Measurements from ENCODE around the gene TAF4. TPM values are rescaled to one million over a fixed set of nuclear protein-coding genes. Genes with fewer than 3 reads are reported as not detected.

The TAF4 gene
- total RNA-seq, 4 donors from 2014 or later, result 6.2 to 37.6 (median 10.7) TPM

DNA sequence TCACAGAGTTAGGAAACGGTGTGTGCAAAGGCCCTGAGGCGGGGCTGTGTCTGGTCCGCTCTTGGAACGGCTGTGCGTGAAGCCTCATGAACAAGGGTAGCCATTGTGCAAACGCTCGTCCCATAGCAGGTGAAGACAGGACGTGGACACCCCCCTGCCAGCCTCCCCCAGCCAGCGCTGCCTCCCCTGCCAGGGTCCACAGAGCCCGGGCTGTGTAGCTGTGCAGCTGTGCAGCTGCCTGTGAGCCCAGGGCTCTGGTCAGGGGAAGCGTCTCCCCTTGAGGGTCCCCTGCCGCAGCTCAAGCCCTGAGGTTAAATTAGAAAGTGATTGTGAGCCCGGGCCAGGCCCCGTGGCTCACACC is 139.4 kb downstream of the TAF4 start:
- Histone ChIP-seq H3K9me3 (no peaks in the 10 kb centered on the region), H3K36me3 (no peaks in the 10 kb centered on the region), H3K4me3 (no peak overlapping the region), H3K4me1 (no peaks in the 10 kb centered on the region), H3K27me3 (no peaks in the 10 kb centered on the region), H3K27ac (no peak overlapping the region)
- no peak for DNase-seq
- TF ChIP-seq POLR2A (IDR thresholded peaks at IDR 0.05), result no peak
- TF ChIP-seq, protein P1, sequence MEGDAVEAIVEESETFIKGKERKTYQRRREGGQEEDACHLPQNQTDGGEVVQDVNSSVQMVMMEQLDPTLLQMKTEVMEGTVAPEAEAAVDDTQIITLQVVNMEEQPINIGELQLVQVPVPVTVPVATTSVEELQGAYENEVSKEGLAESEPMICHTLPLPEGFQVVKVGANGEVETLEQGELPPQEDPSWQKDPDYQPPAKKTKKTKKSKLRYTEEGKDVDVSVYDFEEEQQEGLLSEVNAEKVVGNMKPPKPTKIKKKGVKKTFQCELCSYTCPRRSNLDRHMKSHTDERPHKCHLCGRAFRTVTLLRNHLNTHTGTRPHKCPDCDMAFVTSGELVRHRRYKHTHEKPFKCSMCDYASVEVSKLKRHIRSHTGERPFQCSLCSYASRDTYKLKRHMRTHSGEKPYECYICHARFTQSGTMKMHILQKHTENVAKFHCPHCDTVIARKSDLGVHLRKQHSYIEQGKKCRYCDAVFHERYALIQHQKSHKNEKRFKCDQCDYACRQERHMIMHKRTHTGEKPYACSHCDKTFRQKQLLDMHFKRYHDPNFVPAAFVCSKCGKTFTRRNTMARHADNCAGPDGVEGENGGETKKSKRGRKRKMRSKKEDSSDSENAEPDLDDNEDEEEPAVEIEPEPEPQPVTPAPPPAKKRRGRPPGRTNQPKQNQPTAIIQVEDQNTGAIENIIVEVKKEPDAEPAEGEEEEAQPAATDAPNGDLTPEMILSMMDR (IDR thresholded peaks at IDR 0.05), result no peak
- intact Hi-C loops (cut with DNase I; ENCODE audit: low total_unique reads), result no loop called here

DNA sequence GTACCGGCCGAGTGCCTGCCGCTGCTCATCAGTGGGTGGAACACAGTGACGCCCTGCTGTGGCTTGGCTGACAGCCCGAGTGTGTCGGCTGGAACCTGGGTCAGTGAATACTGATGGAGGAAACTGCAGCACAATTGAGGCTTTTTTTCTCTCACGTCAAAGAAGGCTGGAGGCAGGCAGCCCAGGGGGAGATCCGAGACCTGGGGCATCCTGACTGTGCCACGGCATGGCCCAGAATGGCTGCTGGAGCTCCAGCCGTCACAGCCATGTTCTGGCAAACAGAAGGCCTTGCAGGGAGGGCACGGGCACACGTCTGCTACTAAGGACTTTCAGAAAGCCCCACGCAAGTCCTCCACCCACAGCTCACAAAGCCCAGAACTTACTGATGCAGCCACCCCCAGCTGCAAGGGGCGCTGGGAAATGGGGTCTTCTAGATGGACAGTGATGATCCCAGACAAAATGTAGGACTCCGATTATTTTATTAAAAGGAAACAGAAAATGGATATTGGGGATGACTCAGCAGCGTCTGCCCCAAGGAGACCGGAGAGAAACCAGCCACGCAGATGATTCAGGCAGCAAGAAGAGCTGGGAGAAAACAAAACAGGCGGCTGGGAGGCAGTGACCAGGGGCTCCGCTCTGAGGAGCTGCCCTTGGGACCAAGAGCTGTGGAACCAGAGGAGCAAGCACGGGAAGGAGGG is 140.0 kb downstream of the TAF4 start:
- Histone ChIP-seq H3K4me3 (no peak overlapping the region), H3K4me1 (no peaks in the 10 kb centered on the region), H3K27ac (no peak overlapping the region), H3K27me3 (no peaks in the 10 kb centered on the region), H3K36me3 (no peaks in the 10 kb centered on the region), H3K9me3 (no peaks in the 10 kb centered on the region)
- intact Hi-C loops (cut with DNase I; ENCODE audit: low total_unique reads), result no loop called here
- no peak for TF ChIP-seq POLR2A (IDR thresholded peaks at IDR 0.05)
- TF ChIP-seq, protein P1 (IDR thresholded peaks at IDR 0.05), result no peak
- no peak for DNase-seq

DNA sequence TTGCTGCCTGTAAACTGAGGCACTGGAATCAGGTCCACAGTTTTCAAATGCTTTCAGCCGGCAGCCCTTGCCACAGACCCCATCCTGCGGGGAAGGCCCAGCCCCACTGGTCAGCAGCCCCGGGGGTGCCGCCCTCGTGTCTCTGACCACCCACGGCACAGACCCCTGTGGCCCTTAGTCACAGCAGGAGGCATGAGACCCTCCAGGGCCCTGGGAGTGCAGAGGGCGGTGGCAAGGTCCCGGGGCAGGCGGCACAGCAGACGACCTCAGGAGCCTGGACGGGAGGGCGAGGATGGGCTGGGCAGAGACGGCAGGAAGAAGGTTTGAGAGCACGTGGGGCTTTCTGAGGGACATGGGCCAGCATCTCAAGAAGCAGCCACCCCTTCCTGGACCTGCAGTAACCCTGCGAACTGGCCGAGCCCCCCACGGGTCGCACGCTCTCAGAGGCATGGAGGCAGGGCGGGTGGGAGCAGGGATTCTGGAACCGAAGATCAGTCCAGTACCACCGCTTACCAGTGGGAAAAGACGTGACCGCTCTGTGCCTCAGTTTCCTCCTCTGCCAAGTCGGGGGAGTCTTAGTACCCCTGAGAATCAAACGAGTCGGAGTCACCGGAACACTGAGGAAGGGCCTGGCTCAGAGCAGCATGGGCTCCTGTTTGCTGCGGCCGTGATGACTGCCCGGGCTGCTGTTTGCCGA is 140.7 kb downstream of the TAF4 start:
- Histone ChIP-seq H3K9me3 (no peaks in the 10 kb centered on the region), H3K4me3 (no peak overlapping the region), H3K36me3 (no peaks in the 10 kb centered on the region), H3K27me3 (no peaks in the 10 kb centered on the region), H3K27ac (no peak overlapping the region), H3K4me1 (no peaks in the 10 kb centered on the region)
- TF ChIP-seq, protein P1 (IDR thresholded peaks at IDR 0.05), result no peak
- no peak for TF ChIP-seq POLR2A (IDR thresholded peaks at IDR 0.05)
- DNase-seq, result no peak
- intact Hi-C loops (cut with DNase I; ENCODE audit: low total_unique reads), result no loop called here

MicroRNAs encoded within 50 kb of the gene (microRNA counts, 767-probe panel; counts per million panel counts)
- microRNA hsa-miR-1257 (0 counts per million in 2 donors), microRNA hsa-miR-3195 (3,175 to 4,295 counts per million in 2 donors)

Small RNAs within 50 kb of the gene (microRNA-seq; reads per million reads assigned to microRNA genes)
- gene MIR1257 (ENCODE audit: borderline microRNAs expressed, borderline replicate concordance), result not detected
- gene MIR3195 (ENCODE audit: borderline microRNAs expressed, borderline replicate concordance), result not detected

Small RNAs within 50 kb of the gene (small RNA-seq; reads per million reads assigned to genes)
- gene MIR3195, result not detected

Other genes starting within 250 kb of the TAF4 start
- 10 to 100 TPM in 3 of 4 donors, 1 to 10 TPM in 1; 3.1 to 56.8 (median 45.9) TPM for gene LSM14B, start 56.6 kb upstream of the TAF4 start, total RNA-seq
- gene PSMA7, start 77.5 kb upstream of the TAF4 start, total RNA-seq, result 100 to 1,000 TPM; 145 to 214 (median 162) TPM
- 10 to 100 TPM in 2 of 4 donors, 1 to 10 TPM in 1, under 1 TPM in 1; 0.51 to 21.7 (median 12.8) TPM for gene SS18L1, start 77.9 kb upstream of the TAF4 start, total RNA-seq
- 10 to 100 TPM in 3 of 4 donors, under 1 TPM in 1; 0.59 to 38.5 (median 22.7) TPM for gene MTG2, start 117.1 kb upstream of the TAF4 start, total RNA-seq
- gene HRH3, start 154.4 kb upstream of the TAF4 start, total RNA-seq, result not detected
- gene OSBPL2, start 172.6 kb upstream of the TAF4 start, total RNA-seq, result 10 to 100 TPM; 12.3 to 55.9 (median 33.4) TPM
- gene ADRM1, start 237.1 kb upstream of the TAF4 start, total RNA-seq, result 10 to 100 TPM; 42.9 to 82.7 (median 60.9) TPM